HCT116 (cell line): ENCODE results near the gene GRIK2. TPM values are rescaled to one million over a fixed set of nuclear protein-coding genes. Genes with fewer than 3 reads are reported as not detected.

Experiments
- ATAC-seq: fragments of 200-7000 bp; cut with Tn5 transposase; 2 replicates; pipeline ENCODE4 v1.9.1; 2020; ENCODE audit warnings: mild to moderate bottlenecking, moderate library complexity
- BruUV-seq: library from RNA; stranded (reverse); fragments of 400-500 nt; replicated peaks from 2 replicates; lab custom pipeline; 2021; lab: Mats Ljungman, UMichigan
- CTCF ChIA-PET: fragments of 300-600 bp; sonication (Branson Sonifier 250); formaldehyde crosslinking; loops from one replicate; lab custom pipeline; 2021; ENCODE audit warnings: antibody characterized with exemption; lab: Charles Lee
- POLR2A ChIA-PET: fragments of 300-600, 350-600 bp; sonication (Branson Sonifier 250); formaldehyde crosslinking; loops from one replicate; lab custom pipeline; 2021; ENCODE audit warnings: antibody characterized with exemption; lab: Charles Lee
- RAD21 ChIA-PET, 2 experiments: fragments of 300-600 bp; sonication (Branson Sonifier 250); formaldehyde crosslinking; loops; one replicate each; lab custom pipeline; 2023; ENCODE audit warnings: low total read pairs in 2 of 2; ENCODE audit not compliant: uncharacterized antibody in 2 of 2, unreplicated experiment in 2 of 2, low non-redundant PET in 1 of 2; lab: Charles Lee
- DNase-seq: peaks from one replicate; pipeline ENCODE4 v3.0.0-alpha.2; 2010; ENCODE audit warnings: low read depth, low spot score
- H2AFZ ChIP-seq: fragments of 200-600 bp; shearing (Covaris generic), sonication (generic); 2 replicates; pipeline ENCODE4 v1.6.1; 2017; ENCODE audit warnings: low read depth, mixed run types, mixed read lengths, antibody characterized with exemption, low read length; ENCODE audit not compliant: poor library complexity, severe bottlenecking
- H3K27ac ChIP-seq: 2 replicates; pipeline ENCODE4 v1.5.1; 2012; ENCODE audit warnings: low read depth, low read length
- H3K27me3 ChIP-seq: fragments of 200-600 bp; sonication (generic); 2 replicates; pipeline ENCODE4 v1.6.1; 2016; ENCODE audit warnings: mixed run types, low read length, mixed read lengths; ENCODE audit not compliant: insufficient read depth
- H3K36me3 ChIP-seq, 2 experiments: fragments of 200-500 bp in 1 of 2; fragments of 200-600 bp in 1 of 2; sonication (Bioruptor generic) in 1 of 2; sonication (generic) in 1 of 2; 2 replicates each; pipeline versions ENCODE4 v1.5.1 to v1.6.1; 2014 to 2016; ENCODE audit warnings: low read length in 2 of 2, inconsistent platforms in 1 of 2, mixed read lengths in 1 of 2, mixed run types in 1 of 2; ENCODE audit not compliant: insufficient read depth in 2 of 2, control insufficient read depth in 1 of 2
- H3K4me1 ChIP-seq, 2 experiments: fragments of 200-600 bp in 1 of 2; sonication (generic) in 1 of 2; 2 replicates each; pipeline versions ENCODE4 v1.5.1 to v1.6.1; 2012 to 2017; ENCODE audit warnings: low read length in 2 of 2, inconsistent platforms in 1 of 2, mild to moderate bottlenecking in 1 of 2, mixed read lengths in 1 of 2, mixed run types in 1 of 2, moderate library complexity in 1 of 2; ENCODE audit not compliant: insufficient read depth in 2 of 2, control insufficient read depth in 1 of 2
- H3K4me2 ChIP-seq: fragments of 200-600 bp; sonication (generic); 2 replicates; pipeline ENCODE4 v1.6.1; 2017; ENCODE audit warnings: mixed run types, low read length, mixed read lengths
- H3K4me3 ChIP-seq, 2 experiments: fragments of 200-600 bp in 1 of 2; sonication (generic) in 1 of 2; replicated peaks in 1 of 2; 2 replicates each; pipeline ENCODE4 v1.5.1; 2011 to 2016; ENCODE audit warnings: low read length in 2 of 2, control low read depth in 1 of 2, low read depth in 1 of 2, mild to moderate bottlenecking in 1 of 2, mixed read lengths in 1 of 2, mixed run types in 1 of 2
- H3K79me2 ChIP-seq: fragments of 200-600 bp; sonication (generic); 2 replicates; pipeline ENCODE4 v1.6.1; 2017; ENCODE audit warnings: mild to moderate bottlenecking, mixed run types, low read length, moderate library complexity, mixed read lengths; ENCODE audit not compliant: insufficient read depth
- H3K9ac ChIP-seq: fragments of 200-600 bp; sonication (generic); 2 replicates; pipeline ENCODE4 v1.6.1; 2016; ENCODE audit warnings: low read length, mixed read lengths
- H3K9me2 ChIP-seq: fragments of 200-600 bp; sonication (generic), shearing (Covaris generic); 2 replicates; pipeline ENCODE4 v1.6.1; 2017; ENCODE audit warnings: mixed run types, mild to moderate bottlenecking, moderate library complexity; ENCODE audit not compliant: insufficient read depth
- H3K9me3 ChIP-seq, 2 experiments: fragments of 200-500 bp in 1 of 2; fragments of 200-600 bp in 1 of 2; sonication (Bioruptor generic) in 1 of 2; sonication (generic) in 1 of 2; 2 replicates each; pipeline ENCODE4 v1.6.1; 2014 to 2017; ENCODE audit warnings: low read length in 2 of 2, mixed read lengths in 2 of 2, inconsistent platforms in 1 of 2, low read depth in 1 of 2, mild to moderate bottlenecking in 1 of 2, mixed run types in 1 of 2, moderate library complexity in 1 of 2; ENCODE audit not compliant: control insufficient read depth in 1 of 2, insufficient read depth in 1 of 2
- H4K20me1 ChIP-seq: fragments of 200-600 bp; sonication (generic), shearing (Covaris generic); 2 replicates; pipeline ENCODE4 v1.6.1; 2017; ENCODE audit warnings: mixed run types, mild to moderate bottlenecking, moderate library complexity; ENCODE audit not compliant: insufficient read depth
- CEBPB ChIP-seq: IDR thresholded peaks from 2 replicates; pipeline ENCODE4 v1.6.1; 2012; ENCODE audit warnings: low read depth
- CTCF ChIP-seq, 3 experiments: fragments of 200-600 bp in 1 of 3; sonication (generic) in 1 of 3; IDR thresholded peaks in 2 of 3; conservative IDR thresholded peaks in 1 of 3; 2 replicates each; pipeline ENCODE4 v1.5.1; 2012 to 2017; ENCODE audit warnings: low read depth in 2 of 3, low read length in 2 of 3, antibody characterized with exemption in 1 of 3, borderline replicate concordance in 1 of 3, control low read depth in 1 of 3, mild to moderate bottlenecking in 1 of 3, mixed read lengths in 1 of 3, mixed run types in 1 of 3, moderate library complexity in 1 of 3; ENCODE audit not compliant: insufficient read depth in 1 of 3
- EZH2 ChIP-seq: fragments of 200-600 bp; sonication (generic); IDR thresholded peaks from 2 replicates; pipeline ENCODE4 v1.6.1; 2017; ENCODE audit warnings: antibody characterized with exemption, mixed run types
- FOSL1 ChIP-seq: IDR thresholded peaks from 2 replicates; pipeline ENCODE4 v1.6.1; 2012; ENCODE audit warnings: low read depth
- POLR2A ChIP-seq: IDR thresholded peaks from 2 replicates; pipeline ENCODE4 v1.7.0; 2011; ENCODE audit warnings: borderline replicate concordance; ENCODE audit not compliant: insufficient read depth, insufficient read length; ENCODE audit errors: extremely low read depth
- POLR2AphosphoS5 ChIP-seq: IDR thresholded peaks from 2 replicates; pipeline ENCODE4 v1.6.1; 2011; ENCODE audit warnings: mild to moderate bottlenecking, low read depth, low read length, moderate library complexity
- REST ChIP-seq: IDR thresholded peaks from 2 replicates; pipeline ENCODE4 v1.6.1; 2012; ENCODE audit warnings: low read depth
- SIN3A ChIP-seq: IDR thresholded peaks from 2 replicates; pipeline ENCODE4 v1.6.1; 2012; ENCODE audit warnings: low read depth
- TCF7L2 ChIP-seq: IDR thresholded peaks from 2 replicates; pipeline ENCODE4 v1.7.0; 2011; ENCODE audit warnings: borderline replicate concordance, inconsistent platforms; ENCODE audit not compliant: insufficient read depth, insufficient read length; ENCODE audit errors: extremely low read depth
- YY1 ChIP-seq: IDR thresholded peaks from 2 replicates; pipeline ENCODE4 v1.6.1; 2011; ENCODE audit warnings: low read length, low read depth, moderate library complexity, mild to moderate bottlenecking; ENCODE audit not compliant: insufficient replicate concordance; ENCODE audit errors: extremely low read depth
- ZFX ChIP-seq: fragments of 450-650 bp; IDR thresholded peaks from 2 replicates; pipeline ENCODE4 v1.6.1; 2017
- ZNF274 ChIP-seq: fragments of 200-500 bp; sonication (Bioruptor generic); IDR thresholded peaks from 2 replicates; pipeline ENCODE4 v1.6.1; 2014; ENCODE audit warnings: mild to moderate bottlenecking, low read depth, low read length, inconsistent platforms
- intact Hi-C: fragments of 100-400 bp; cut with micrococcal nuclease; formaldehyde crosslinking; loops from 2 replicates; pipeline ENCODE4 v1.10.0; 2022
- total RNA-seq: library from RNA; stranded (reverse); gene quantifications from one replicate; pipeline ENCODE4 v1.2.1, GENCODE V29; 2021; ENCODE audit not compliant: unreplicated experiment

The GRIK2 gene
- total RNA-seq, 1 experiment from 2014 or later, result 0.64 TPM

GRCh38 chr6:101516578-101516977 lies 123.1 kb downstream of the GRIK2 start:
- Histone ChIP-seq H3K36me3 (no peaks in the 10 kb centered on the region), H2AFZ (no peak overlapping the region), H3K4me1 (no peaks in the 10 kb centered on the region), H3K9ac (no peak overlapping the region), H3K27me3 (no peaks in the 10 kb centered on the region), H3K27ac (no peak overlapping the region), H4K20me1 (no peaks in the 10 kb centered on the region), H3K9me3 (no peaks in the 10 kb centered on the region), H3K79me2 (no peaks in the 10 kb centered on the region), H3K4me2 (no peak overlapping the region), H3K4me3 (no peak overlapping the region), H3K9me2 (no peaks in the 10 kb centered on the region)
- no peak for TF ChIP-seq SIN3A
- ChIA-PET CTCF (no interaction called here), POLR2A (no interaction called here), RAD21 (no interaction called here)
- BruUV-seq, result no TSS peak
- ATAC-seq, result no peak
- intact Hi-C loops, result no loop called here
- DNase-seq, result no peak

GRCh38 chr6:101517632-101518031 lies 124.1 kb downstream of the GRIK2 start:
- no peaks in the 10 kb centered on the region for H3K9me2 ChIP-seq
- no peak for DNase-seq
- BruUV-seq, result no TSS peak

More at GRCh38 chr6:101517632-101518031, 124.1 kb downstream of the GRIK2 start:
- Histone ChIP-seq H4K20me1 (no peaks in the 10 kb centered on the region), H3K36me3 (no peaks in the 10 kb centered on the region), H3K4me1 (no peaks in the 10 kb centered on the region), H3K4me2 (no peak overlapping the region), H2AFZ (no peak overlapping the region), H3K4me3 (no peak overlapping the region), H3K27ac (no peak overlapping the region), H3K27me3 (no peaks in the 10 kb centered on the region), H3K9ac (no peak overlapping the region), H3K79me2 (no peaks in the 10 kb centered on the region), H3K9me3 (no peaks in the 10 kb centered on the region)
- no peak for TF ChIP-seq CTCF (IDR thresholded peaks at IDR 0.05 in 2 of 3, conservative IDR thresholded peaks at IDR 0.05 in 1 of 3; ENCODE audit: borderline replicate concordance in 1 of 3, insufficient read depth in 1 of 3, low read depth in 2 of 3, low read length in 2 of 3)
- no peak for TF ChIP-seq SIN3A
- TF ChIP-seq YY1, result no peak
- TF ChIP-seq ZNF274, result no peak
- no peak for TF ChIP-seq ZFX
- TF ChIP-seq REST, result no peak
- no peak for TF ChIP-seq POLR2A
- TF ChIP-seq TCF7L2, result no peak
- TF ChIP-seq CEBPB, result no peak
- no peak for TF ChIP-seq EZH2
- no peak for TF ChIP-seq POLR2AphosphoS5
- no peak for TF ChIP-seq FOSL1
- no peak for ATAC-seq
- RAD21 ChIA-PET, result no interaction called here
- CTCF ChIA-PET, result no interaction called here
- intact Hi-C loops, result no loop called here
- POLR2A ChIA-PET, result no interaction called here
